ENCODE results near the gene PRIM1.
A peak's percentile ranks its signal among the peaks of the same experiment; 100 is the strongest.

Gene PRIM1

DNA sequence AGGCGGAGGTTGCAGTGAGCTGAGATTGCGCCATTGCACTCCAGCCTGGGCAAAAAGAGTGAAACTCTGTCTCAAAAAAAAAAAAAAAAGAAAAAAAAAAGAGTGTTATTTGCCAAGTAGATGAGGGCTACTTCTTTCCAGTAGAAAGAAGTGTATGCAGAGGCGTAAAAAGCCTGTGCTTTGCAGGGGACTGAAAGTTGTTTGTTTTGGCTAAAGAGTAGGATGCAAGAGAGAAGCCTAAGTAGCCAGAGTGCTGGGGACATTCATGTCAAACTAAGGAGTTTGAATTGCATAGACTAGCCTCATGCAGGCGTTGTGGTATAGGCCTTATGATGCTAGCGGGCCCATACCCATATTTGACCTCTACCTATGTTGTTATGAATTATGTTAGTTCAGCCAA lies 20.5 kb upstream of the PRIM1 start:
- TF ChIP-seq, protein P1, sequence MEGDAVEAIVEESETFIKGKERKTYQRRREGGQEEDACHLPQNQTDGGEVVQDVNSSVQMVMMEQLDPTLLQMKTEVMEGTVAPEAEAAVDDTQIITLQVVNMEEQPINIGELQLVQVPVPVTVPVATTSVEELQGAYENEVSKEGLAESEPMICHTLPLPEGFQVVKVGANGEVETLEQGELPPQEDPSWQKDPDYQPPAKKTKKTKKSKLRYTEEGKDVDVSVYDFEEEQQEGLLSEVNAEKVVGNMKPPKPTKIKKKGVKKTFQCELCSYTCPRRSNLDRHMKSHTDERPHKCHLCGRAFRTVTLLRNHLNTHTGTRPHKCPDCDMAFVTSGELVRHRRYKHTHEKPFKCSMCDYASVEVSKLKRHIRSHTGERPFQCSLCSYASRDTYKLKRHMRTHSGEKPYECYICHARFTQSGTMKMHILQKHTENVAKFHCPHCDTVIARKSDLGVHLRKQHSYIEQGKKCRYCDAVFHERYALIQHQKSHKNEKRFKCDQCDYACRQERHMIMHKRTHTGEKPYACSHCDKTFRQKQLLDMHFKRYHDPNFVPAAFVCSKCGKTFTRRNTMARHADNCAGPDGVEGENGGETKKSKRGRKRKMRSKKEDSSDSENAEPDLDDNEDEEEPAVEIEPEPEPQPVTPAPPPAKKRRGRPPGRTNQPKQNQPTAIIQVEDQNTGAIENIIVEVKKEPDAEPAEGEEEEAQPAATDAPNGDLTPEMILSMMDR (conservative IDR thresholded peaks at IDR 0.05; ENCODE audit: low read depth, low read length), result no peak
- no peak overlapping the region for H3K4me3 ChIP-seq (ENCODE audit: low read depth, low read length)
- DNase-seq (ENCODE audit: low read depth), result no peak

DNA sequence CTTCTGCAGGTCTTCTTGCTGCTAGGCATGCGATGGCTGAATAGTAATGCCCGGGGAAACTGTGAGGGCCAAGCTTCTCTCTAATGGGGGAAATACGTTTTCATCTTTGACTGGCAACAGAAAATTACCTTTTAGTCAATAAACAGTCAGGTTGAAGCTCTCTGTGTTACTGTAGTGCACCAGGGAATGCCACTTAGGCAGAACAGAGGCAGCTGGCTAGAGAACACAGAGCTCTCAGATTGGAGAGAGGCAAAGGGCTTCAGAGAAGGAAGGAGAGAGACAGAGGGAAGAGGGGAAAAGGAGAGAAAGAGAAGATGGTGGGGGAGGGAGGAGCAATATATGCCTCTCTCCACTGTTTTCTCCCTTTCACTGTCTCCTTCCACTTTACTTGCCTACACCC lies 17.7 kb upstream of the PRIM1 start:
- H3K4me3 ChIP-seq (ENCODE audit: low read depth, low read length), result no peak overlapping the region
- DNase-seq (ENCODE audit: low read depth), result no peak
- TF ChIP-seq, protein P1 (conservative IDR thresholded peaks at IDR 0.05; ENCODE audit: low read depth, low read length), result no peak

DNA sequence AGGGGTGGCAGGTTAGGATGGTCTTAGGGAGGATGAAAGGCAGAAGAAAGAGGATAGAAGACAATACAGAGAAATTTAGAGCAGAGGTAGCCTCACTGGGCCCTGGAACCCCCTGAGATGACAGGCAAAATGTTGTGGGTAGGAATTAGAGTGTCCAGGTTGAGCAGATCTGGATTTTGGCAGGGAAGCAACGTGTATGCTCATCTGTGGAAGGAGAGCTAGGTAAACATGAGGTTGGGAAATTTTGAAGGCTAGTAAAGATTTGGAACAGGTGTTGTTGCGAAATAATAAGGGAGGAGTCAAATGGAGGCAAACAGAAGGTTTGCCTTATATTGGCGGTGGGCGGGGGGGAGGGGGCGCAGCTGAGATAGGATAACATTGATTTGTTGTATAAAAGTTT lies 16.3 kb upstream of the PRIM1 start:
- no peak for DNase-seq (ENCODE audit: low read depth)
- H3K4me3 ChIP-seq (ENCODE audit: low read depth, low read length), result no peak overlapping the region
- TF ChIP-seq, protein P1 (conservative IDR thresholded peaks at IDR 0.05; ENCODE audit: low read depth, low read length), result no peak

DNA sequence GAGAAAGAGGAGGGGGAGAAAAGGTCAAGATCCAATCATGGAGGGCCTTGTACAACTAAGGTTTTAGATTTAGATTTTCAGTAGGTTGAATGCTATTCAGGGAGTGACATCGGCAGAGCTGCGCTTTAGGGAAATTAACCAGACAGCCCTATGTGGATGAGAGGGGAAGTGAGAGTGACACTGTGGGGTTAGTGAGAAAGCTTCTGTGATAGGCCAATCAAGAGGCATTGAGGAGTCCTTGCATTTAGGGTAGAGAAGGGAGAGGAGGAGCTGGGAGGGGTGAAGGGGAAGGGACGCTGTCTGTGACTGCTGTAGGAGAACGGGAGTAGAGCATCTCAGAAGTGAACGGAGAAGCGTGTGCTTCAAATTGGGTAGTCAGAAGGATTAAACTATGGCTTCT lies 14.4 kb upstream of the PRIM1 start:
- no peak overlapping the region for H3K4me3 ChIP-seq (ENCODE audit: low read depth, low read length)
- no peak for DNase-seq (ENCODE audit: low read depth)
- TF ChIP-seq, protein P1 (conservative IDR thresholded peaks at IDR 0.05; ENCODE audit: low read depth, low read length), result no peak

- no peak overlapping the region for H3K4me3 ChIP-seq (ENCODE audit: low read depth, low read length)
- DNase-seq (ENCODE audit: low read depth), result peak; percentile 63
- TF ChIP-seq, protein P1 (conservative IDR thresholded peaks at IDR 0.05; ENCODE audit: low read depth, low read length), result no peak
Observed at GRCh38 chr12:56763753-56764657, 11.9 kb upstream of the PRIM1 start.

- DNase-seq (ENCODE audit: low read depth), result no peak
- TF ChIP-seq, protein P1 (conservative IDR thresholded peaks at IDR 0.05; ENCODE audit: low read depth, low read length), result no peak
- H3K4me3 ChIP-seq (ENCODE audit: low read depth, low read length), result no peak overlapping the region
Observed at GRCh38 chr12:56761812-56762211, 9.7 kb upstream of the PRIM1 start.

DNA sequence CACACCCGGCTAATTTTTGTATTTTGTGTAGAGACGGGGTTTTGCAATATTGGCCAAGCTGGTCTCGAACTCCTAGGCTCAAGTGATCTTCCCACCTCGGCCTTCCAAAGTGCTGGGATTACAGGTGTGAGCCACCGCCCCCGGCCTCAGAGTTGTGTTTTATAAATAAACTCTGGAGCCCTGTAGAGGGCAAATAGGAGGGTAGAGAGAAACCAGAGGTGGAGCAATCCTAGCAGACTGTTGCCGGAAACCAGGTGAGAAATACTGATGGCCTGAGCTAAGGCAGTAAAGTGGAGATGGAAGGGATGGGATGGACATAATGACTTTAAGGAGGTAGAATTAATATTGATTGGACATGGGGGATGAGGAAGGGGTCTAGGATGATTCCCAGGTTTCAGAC lies 8.3 kb upstream of the PRIM1 start:
- TF ChIP-seq, protein P1 (conservative IDR thresholded peaks at IDR 0.05; ENCODE audit: low read depth, low read length), result no peak
- H3K4me3 ChIP-seq (ENCODE audit: low read depth, low read length), result no peak overlapping the region
- no peak for DNase-seq (ENCODE audit: low read depth)
